Brain microvascular endothelial cell (primary cell): ENCODE data around the gene POP7.

ENCODE experiments used
- DNase-seq: peaks from one replicate; pipeline ENCODE4 v3.0.0-alpha.2; 2020
- H3K27ac ChIP-seq: fragments of 250-450 bp; sonication (Bioruptor Pico); 2 replicates; pipeline ENCODE4 v1.5.1; 2020; ENCODE audit warnings: mild to moderate bottlenecking, moderate library complexity
- H3K27me3 ChIP-seq: fragments of 250-450 bp; sonication (Bioruptor Pico); replicated peaks from 2 replicates; pipeline ENCODE4 v1.5.1; 2020; ENCODE audit warnings: mild to moderate bottlenecking
- H3K36me3 ChIP-seq: fragments of 250-450 bp; sonication (Bioruptor Pico); replicated peaks from 2 replicates; pipeline ENCODE4 v1.5.1; 2020; ENCODE audit warnings: mild to moderate bottlenecking
- H3K4me3 ChIP-seq: 2 replicates; pipeline ENCODE4 v1.5.1; 2011; ENCODE audit warnings: low read depth, mild to moderate bottlenecking, control low read depth, low read length, moderate library complexity
- CTCF ChIP-seq: IDR thresholded peaks from 2 replicates; pipeline ENCODE4 v1.5.1; 2011; ENCODE audit warnings: low read depth, mild to moderate bottlenecking, moderate library complexity, low read length, control low read depth, inconsistent platforms; ENCODE audit errors: missing control alignments
- in situ Hi-C: cut with HindIII; loops from 2 replicates; pipeline ENCODE4 v1.10.0; 2017; ENCODE audit warnings: low sequenced_read_pairs, low pct_ligation_motif_present

Gene POP7

GRCh38 chr7:100670074-100670473 lies 35.8 kb upstream of the POP7 start:
- H3K27me3 ChIP-seq = no peaks in the 10 kb centered on the region
- no peak for DNase-seq
- H3K27ac ChIP-seq = no peak overlapping the region
- TF ChIP-seq CTCF = no peak
- in situ Hi-C loops = no loop called here
- H3K4me3 ChIP-seq = no peak overlapping the region
- no peaks in the 10 kb centered on the region for H3K36me3 ChIP-seq

GRCh38 chr7:100671353-100672327 lies 34.3 kb upstream of the POP7 start:
- Histone ChIP-seq H3K27me3 (no peaks in the 10 kb centered on the region), H3K36me3 (peaks cover 3% of the 10 kb centered on the region), H3K4me3 (no peak overlapping the region), H3K27ac (no peak overlapping the region)
- in situ Hi-C loops = no loop called here
- no peak for TF ChIP-seq CTCF
- no peak for DNase-seq

GRCh38 chr7:100673302-100673941 lies 32.5 kb upstream of the POP7 start, which contains the start of gene GNB2:
GNB2 (plus strand) TSS chr7:100673740; CDS start chr7:100676266, 2,526 bp downstream.
- peak within 1 kb of the TSS; percentile 89 for H3K4me3 ChIP-seq
- no peaks in the 10 kb centered on the region for H3K27me3 ChIP-seq
- DNase-seq = peak; percentile 98
- peak within 1 kb of the TSS; percentile 99 for H3K27ac ChIP-seq
- in situ Hi-C loops = no loop called here
- TF ChIP-seq CTCF = no peak
- peaks cover 21% of the 10 kb centered on the region for H3K36me3 ChIP-seq

GRCh38 chr7:100673942-100674410 lies 31.9 kb upstream of the POP7 start:
- peak overlapping the region; percentile 99 for H3K27ac ChIP-seq
- TF ChIP-seq CTCF = no peak
- H3K36me3 ChIP-seq = peaks cover 25% of the 10 kb centered on the region
- DNase-seq = no peak
- H3K4me3 ChIP-seq = peak overlapping the region; percentile 89
- in situ Hi-C loops = no loop called here
- no peaks in the 10 kb centered on the region for H3K27me3 ChIP-seq

- no peak for DNase-seq
- Histone ChIP-seq H3K27me3 (no peaks in the 10 kb centered on the region), H3K27ac (no peak overlapping the region), H3K4me3 (peak overlapping the region; percentile 89), H3K36me3 (peaks cover 31% of the 10 kb centered on the region)
- TF ChIP-seq CTCF = no peak
- in situ Hi-C loops = no loop called here
Measured at GRCh38 chr7:100674411-100675104, 31.4 kb upstream of the POP7 start.
